GM12865 (cell line): ENCODE results near the gene PSAPL1.

Source experiments
- DNase-seq: peaks from one replicate; pipeline ENCODE4 v3.0.0; 2010; ENCODE audit warnings: low read depth
- H3K4me3 ChIP-seq: 2 replicates; pipeline ENCODE4 v1.5.1; 2011; ENCODE audit warnings: mild to moderate bottlenecking, low read depth, low read length, control low read depth
- CTCF ChIP-seq: IDR thresholded peaks from 2 replicates; pipeline ENCODE4 v1.5.1; 2011; ENCODE audit warnings: low read length, control low read depth, low read depth, inconsistent platforms; ENCODE audit not compliant: insufficient read depth; ENCODE audit errors: missing control alignments

The PSAPL1 gene

GRCh38 chr4:7424553-7425111 lies 10.1 kb downstream of the PSAPL1 start:
- H3K4me3 ChIP-seq, result no peak overlapping the region
- no peak for DNase-seq

GRCh38 chr4:7423801-7424552 lies 10.8 kb downstream of the PSAPL1 start:
- TF ChIP-seq CTCF, result no peak
- no peak for DNase-seq
- no peak overlapping the region for H3K4me3 ChIP-seq

More at GRCh38 chr4:7424553-7425111, 10.1 kb downstream of the PSAPL1 start:
- no peak for TF ChIP-seq CTCF

- H3K4me3 ChIP-seq, result no peak overlapping the region
- no peak for DNase-seq
- no peak for TF ChIP-seq CTCF
These were observed 11.3 kb downstream of the PSAPL1 start for GRCh38 chr4:7423391-7423790.

- H3K4me3 ChIP-seq, result no peak overlapping the region
- no peak for DNase-seq
- no peak for TF ChIP-seq CTCF
These were observed 11.9 kb downstream of the PSAPL1 start for GRCh38 chr4:7422898-7423180.

- TF ChIP-seq CTCF, result no peak
- no peak overlapping the region for H3K4me3 ChIP-seq
- DNase-seq, result no peak
These were observed 12.4 kb downstream of the PSAPL1 start for GRCh38 chr4:7422151-7422897.

- TF ChIP-seq CTCF, result no peak
- DNase-seq, result no peak
These were observed 13.2 kb downstream of the PSAPL1 start for GRCh38 chr4:7421356-7422150.

More at GRCh38 chr4:7421356-7422150, 13.2 kb downstream of the PSAPL1 start:
- no peak overlapping the region for H3K4me3 ChIP-seq
